H9 (cell line): ENCODE results near the gene LYRM2. TPM values are rescaled to one million over a fixed set of nuclear protein-coding genes. Genes with fewer than 3 reads are reported as not detected.

Experiments used
- DNase-seq: peaks from one replicate; pipeline ENCODE4 v3.0.0-alpha.2; 2017
- H2AFZ ChIP-seq: one replicate; pipeline ENCODE4 v1.6.1; 2013; ENCODE audit warnings: mild to moderate bottlenecking, low read length, control low read depth, moderate library complexity
- H2AK5ac ChIP-seq: 2 replicates; pipeline ENCODE4 v1.6.1; 2013; ENCODE audit warnings: low read length, control low read depth, mixed read lengths; ENCODE audit not compliant: insufficient read length
- H2BK120ac ChIP-seq: one replicate; pipeline ENCODE4 v1.6.1; 2013; ENCODE audit warnings: low read depth, mild to moderate bottlenecking, low read length, control low read depth, inconsistent platforms; ENCODE audit not compliant: poor library complexity, severe bottlenecking
- H2BK12ac ChIP-seq: 2 replicates; pipeline ENCODE4 v1.6.1; 2013; ENCODE audit warnings: low read length, control low read depth, mixed read lengths, low read depth; ENCODE audit not compliant: insufficient read length
- H2BK15ac ChIP-seq: 2 replicates; pipeline ENCODE4 v1.6.1; 2013; ENCODE audit warnings: low read depth, low read length, control low read depth
- H2BK20ac ChIP-seq: one replicate; pipeline ENCODE4 v1.6.1; 2013; ENCODE audit warnings: low read depth, mild to moderate bottlenecking, low read length, control low read depth, inconsistent platforms; ENCODE audit not compliant: poor library complexity, severe bottlenecking
- H2BK5ac ChIP-seq: 2 replicates; pipeline ENCODE4 v1.6.1; 2013; ENCODE audit warnings: low read length, control low read depth, mixed read lengths; ENCODE audit not compliant: insufficient read length
- H3K14ac ChIP-seq: 2 replicates; pipeline ENCODE4 v1.6.1; 2013; ENCODE audit warnings: low read length, control low read depth; ENCODE audit not compliant: insufficient read depth
- H3K18ac ChIP-seq: 2 replicates; pipeline ENCODE4 v1.6.1; 2013; ENCODE audit warnings: low read depth, mild to moderate bottlenecking, mixed read lengths, low read length, control low read depth; ENCODE audit not compliant: insufficient read length
- H3K23ac ChIP-seq: 2 replicates; pipeline ENCODE4 v1.6.1; 2013; ENCODE audit warnings: low read length, control low read depth, mixed read lengths, low read depth; ENCODE audit not compliant: insufficient read length
- H3K23me2 ChIP-seq: 2 replicates; pipeline ENCODE4 v1.6.1; 2013; ENCODE audit warnings: low read depth, mild to moderate bottlenecking, mixed read lengths, low read length, control low read depth; ENCODE audit not compliant: insufficient read length, poor library complexity, severe bottlenecking
- H3K27ac ChIP-seq: 2 replicates; pipeline ENCODE4 v1.5.1; 2013; ENCODE audit warnings: low read length, control low read depth, mixed read lengths, low read depth; ENCODE audit not compliant: insufficient read length
- H3K27me3 ChIP-seq: 2 replicates; pipeline ENCODE4 v1.6.1; 2013; ENCODE audit warnings: low read length, control low read depth, inconsistent platforms; ENCODE audit not compliant: insufficient read depth
- H3K4ac ChIP-seq: 2 replicates; pipeline ENCODE4 v1.6.1; 2013; ENCODE audit warnings: low read depth, mild to moderate bottlenecking, control low read depth, inconsistent platforms, low read length, moderate library complexity
- H3K4me1 ChIP-seq: 2 replicates; pipeline ENCODE4 v1.6.1; 2013; ENCODE audit warnings: low read length, control low read depth, inconsistent platforms; ENCODE audit not compliant: insufficient read depth
- H3K4me2 ChIP-seq: 2 replicates; pipeline ENCODE4 v1.6.1; 2013; ENCODE audit warnings: low read length, control low read depth, mixed read lengths; ENCODE audit not compliant: insufficient read length, insufficient read depth
- H3K56ac ChIP-seq: 2 replicates; pipeline ENCODE4 v1.6.1; 2013; ENCODE audit warnings: low read depth, mild to moderate bottlenecking, mixed read lengths, low read length, control low read depth; ENCODE audit not compliant: insufficient read length
- H3K79me1 ChIP-seq: 2 replicates; pipeline ENCODE4 v1.6.1; 2013; ENCODE audit warnings: low read depth, mild to moderate bottlenecking, moderate library complexity, low read length, control low read depth, inconsistent platforms; ENCODE audit not compliant: insufficient read depth, poor library complexity, severe bottlenecking
- H3K79me2 ChIP-seq: 2 replicates; pipeline ENCODE4 v1.6.1; 2013; ENCODE audit warnings: low read length, control low read depth, inconsistent platforms; ENCODE audit not compliant: insufficient read depth
- H3K9ac ChIP-seq: 2 replicates; pipeline ENCODE4 v1.6.1; 2013; ENCODE audit warnings: low read length, control low read depth, mixed read lengths; ENCODE audit not compliant: insufficient read length; ENCODE audit errors: extremely low read depth
- H3K9me3 ChIP-seq: one replicate; pipeline ENCODE4 v1.6.1; 2013; ENCODE audit warnings: low read depth, low read length, inconsistent platforms; ENCODE audit not compliant: control insufficient read depth
- H3T11ph ChIP-seq: one replicate; pipeline ENCODE4 v1.6.1; 2013; ENCODE audit warnings: mild to moderate bottlenecking, low read length, control low read depth, inconsistent platforms
- H4K20me1 ChIP-seq: one replicate; pipeline ENCODE4 v1.6.1; 2013; ENCODE audit not compliant: control insufficient read depth, insufficient read length, insufficient read depth
- H4K5ac ChIP-seq: 2 replicates; pipeline ENCODE4 v1.6.1; 2013; ENCODE audit warnings: low read depth, mild to moderate bottlenecking, mixed read lengths, low read length, control low read depth; ENCODE audit not compliant: insufficient read length
- H4K8ac ChIP-seq: replicated peaks from 2 replicates; pipeline ENCODE4 v1.6.1; 2013; ENCODE audit warnings: low read length, control low read depth, mixed read lengths, low read depth; ENCODE audit not compliant: insufficient read length
- H4K91ac ChIP-seq: 2 replicates; pipeline ENCODE4 v1.6.1; 2013; ENCODE audit warnings: low read depth, mild to moderate bottlenecking, moderate library complexity, mixed read lengths, low read length, control low read depth; ENCODE audit not compliant: insufficient read length
- H3K27ac Mint-ChIP-seq, 3 experiments: 2 replicates in 2 of 3; 3 replicates in 1 of 3; pipeline ENCODE4 v1.8.0; 2020 to 2021; ENCODE audit warnings: mixed read lengths in 3 of 3, mild to moderate bottlenecking in 1 of 3, moderate library complexity in 1 of 3
- H3K27me3 Mint-ChIP-seq: 2 replicates; pipeline ENCODE4 v1.8.0; 2021; ENCODE audit warnings: low read depth, mild to moderate bottlenecking, moderate library complexity, mixed read lengths
- H3K36me3 Mint-ChIP-seq, 3 experiments: 2 replicates in 2 of 3; 3 replicates in 1 of 3; pipeline ENCODE4 v1.8.0; 2020 to 2021; ENCODE audit warnings: low read depth in 3 of 3, mixed read lengths in 3 of 3; ENCODE audit not compliant: insufficient read depth in 1 of 3
- H3K4me1 Mint-ChIP-seq, 2 experiments: 2 replicates each; pipeline ENCODE4 v1.8.0; 2020; ENCODE audit warnings: mixed read lengths in 2 of 2
- H3K4me3 Mint-ChIP-seq, 2 experiments: 2 replicates in 1 of 2; 3 replicates in 1 of 2; pipeline ENCODE4 v1.8.0; 2020 to 2021; ENCODE audit warnings: mild to moderate bottlenecking in 2 of 2, mixed read lengths in 2 of 2, moderate library complexity in 1 of 2
- H3K9me3 Mint-ChIP-seq, 2 experiments: 2 replicates in 1 of 2; 3 replicates in 1 of 2; pipeline ENCODE4 v1.8.0; 2020; ENCODE audit warnings: mild to moderate bottlenecking in 2 of 2, mixed read lengths in 2 of 2, moderate library complexity in 1 of 2
- CTCF ChIP-seq: fragments of 200-600 bp; sonication (generic); conservative IDR thresholded peaks from 3 replicates; pipeline ENCODE4 v1.8.0; 2021; ENCODE audit warnings: antibody characterized with exemption, mild to moderate bottlenecking
- WGBS: extraction: QIAGEN DNeasy Blood & Tissue Kit; methylation state at CpG from one replicate; pipeline ENCODE4 v1.1.7; 2013; ENCODE audit warnings: missing lambda C conversion rate, low lambda C conversion rate, mixed read lengths; ENCODE audit not compliant: insufficient read length; ENCODE audit errors: extremely low coverage; 5-methylcytosine and 5-hydroxymethylcytosine counted together
- total RNA-seq: library from RNA; stranded (reverse); gene quantifications from 2 replicates; pipeline ENCODE4 v1.2.1, GENCODE V29; 2021

The LYRM2 gene
- total RNA-seq, 1 experiment from 2014 or later = 29.8 TPM

GRCh38 chr6:89542081-89542857 is 96.3 kb downstream of the LYRM2 start:
- Histone ChIP-seq H4K5ac (no peak overlapping the region), H2AK5ac (no peak overlapping the region), H3K4me1 (peaks cover 2% of the 10 kb centered on the region; the same call in 1 of the 2 replicates), H2AFZ (no peak overlapping the region), H3K27me3 (no peaks in the 10 kb centered on the region), H3K23me2 (no peaks in the 10 kb centered on the region), H3K9me3 (no peaks in the 10 kb centered on the region), H2BK120ac (no peak overlapping the region), H2BK20ac (peak overlapping the region; percentile 45), H3K27ac (no peak overlapping the region), H2BK5ac (no peak overlapping the region), H3K18ac (no peak overlapping the region), H4K20me1 (no peaks in the 10 kb centered on the region), H3K79me1 (no peaks in the 10 kb centered on the region), H3K4ac (no peak overlapping the region), H3T11ph (no peak overlapping the region), H3K4me2 (no peak overlapping the region), H3K23ac (no peak overlapping the region), H3K14ac (no peak overlapping the region), H4K8ac (no peak overlapping the region), H2BK12ac (no peak overlapping the region), H3K56ac (no peak overlapping the region), H3K9ac (no peak overlapping the region), H3K79me2 (no peaks in the 10 kb centered on the region; the same call in 1 of the 2 replicates), H4K91ac (no peak overlapping the region), H2BK15ac (no peak overlapping the region)
- Mint-ChIP-seq H3K27me3 (no peaks in the 10 kb centered on the region), H3K27ac (no peak overlapping the region), H3K36me3 (no peaks in the 10 kb centered on the region), H3K4me1 (peaks cover 7 to 20% of the 10 kb centered on the region in 2 experiments; a peak in 3 of 4 replicates), H3K9me3 (peaks cover 0 to 2% of the 10 kb centered on the region in 2 experiments; a peak in 2 of 5 replicates), H3K4me3 (no peak overlapping the region)
- TF ChIP-seq CTCF = no peak
- DNase-seq = no peak
- WGBS = no CpG with 5 or more reads among the region's 12 CpGs
